22Rv1 (cell line): ENCODE measurements around the gene SAMD4A.

Experiments used
- CTCF ChIP-seq: fragments of 450-650 bp; IDR thresholded peaks from 2 replicates; pipeline ENCODE4 v1.5.1; 2017; ENCODE audit warnings: mild to moderate bottlenecking
- ZFX ChIP-seq: fragments of 450-650 bp; IDR thresholded peaks from 2 replicates; pipeline ENCODE4 v1.6.1; 2017; ENCODE audit warnings: antibody characterized with exemption, borderline replicate concordance

- TF ChIP-seq CTCF = no peak
- no peak for TF ChIP-seq ZFX
These were observed 251.5 kb downstream of the SAMD4A start for GRCh38 chr14:54818201-54819133.
